ENCODE data around the gene ATP13A3.

GRCh38 chr3:194446172-194446571 is 40.6 kb downstream of the ATP13A3 start:
- no peak for TF ChIP-seq RFX5 (IDR thresholded peaks at IDR 0.05; ENCODE audit: low read depth, low read length)
- TF ChIP-seq SMC3 (conservative IDR thresholded peaks at IDR 0.05; ENCODE audit: insufficient read depth, low read depth, low read length): no peak
- no peak for TF ChIP-seq POLR2A (conservative IDR thresholded peaks at IDR 0.05)
- TF ChIP-seq, protein P1, sequence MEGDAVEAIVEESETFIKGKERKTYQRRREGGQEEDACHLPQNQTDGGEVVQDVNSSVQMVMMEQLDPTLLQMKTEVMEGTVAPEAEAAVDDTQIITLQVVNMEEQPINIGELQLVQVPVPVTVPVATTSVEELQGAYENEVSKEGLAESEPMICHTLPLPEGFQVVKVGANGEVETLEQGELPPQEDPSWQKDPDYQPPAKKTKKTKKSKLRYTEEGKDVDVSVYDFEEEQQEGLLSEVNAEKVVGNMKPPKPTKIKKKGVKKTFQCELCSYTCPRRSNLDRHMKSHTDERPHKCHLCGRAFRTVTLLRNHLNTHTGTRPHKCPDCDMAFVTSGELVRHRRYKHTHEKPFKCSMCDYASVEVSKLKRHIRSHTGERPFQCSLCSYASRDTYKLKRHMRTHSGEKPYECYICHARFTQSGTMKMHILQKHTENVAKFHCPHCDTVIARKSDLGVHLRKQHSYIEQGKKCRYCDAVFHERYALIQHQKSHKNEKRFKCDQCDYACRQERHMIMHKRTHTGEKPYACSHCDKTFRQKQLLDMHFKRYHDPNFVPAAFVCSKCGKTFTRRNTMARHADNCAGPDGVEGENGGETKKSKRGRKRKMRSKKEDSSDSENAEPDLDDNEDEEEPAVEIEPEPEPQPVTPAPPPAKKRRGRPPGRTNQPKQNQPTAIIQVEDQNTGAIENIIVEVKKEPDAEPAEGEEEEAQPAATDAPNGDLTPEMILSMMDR (IDR thresholded peaks at IDR 0.05 in 2 of 3, conservative IDR thresholded peaks at IDR 0.05 in 1 of 3; ENCODE audit: insufficient read depth in 2 of 3, low read depth in 1 of 3, low read length in 3 of 3): no peak
- no peak for TF ChIP-seq CHD2 (IDR thresholded peaks at IDR 0.05; ENCODE audit: low read depth, low read length)
- no peak for TF ChIP-seq FOXA1 (IDR thresholded peaks at IDR 0.05; ENCODE audit: borderline replicate concordance)
- TF ChIP-seq POLR2AphosphoS5 (IDR thresholded peaks at IDR 0.05; ENCODE audit: control insufficient read depth, insufficient read depth, low read depth, low read length): no peak
- no peak for TF ChIP-seq SIX5 (IDR thresholded peaks at IDR 0.05; ENCODE audit: borderline replicate concordance in 1 of 2, insufficient read depth in 1 of 2, low read depth in 1 of 2, low read length in 2 of 2)
- TF ChIP-seq SP2 (IDR thresholded peaks at IDR 0.05; ENCODE audit: extremely low read depth, low read depth, low read length, poor library complexity, severe bottlenecking): no peak
- no peak for TF ChIP-seq SIRT6 (IDR thresholded peaks at IDR 0.05; ENCODE audit: low read depth, low read length)
- no peak for TF ChIP-seq ZNF263 (CRISPR knock-in tag; IDR thresholded peaks at IDR 0.05; ENCODE audit: borderline replicate concordance)
- no peak for TF ChIP-seq GATAD2B (IDR thresholded peaks at IDR 0.05; ENCODE audit: borderline replicate concordance)
- TF ChIP-seq ZNF589 (CRISPR knock-in tag; IDR thresholded peaks at IDR 0.05; ENCODE audit: low read depth): no peak
